Measurements from ENCODE around the gene TRPC4AP. TPM values are rescaled to one million over a fixed set of nuclear protein-coding genes. Genes with fewer than 3 reads are reported as not detected.

TRPC4AP gene, protein sequence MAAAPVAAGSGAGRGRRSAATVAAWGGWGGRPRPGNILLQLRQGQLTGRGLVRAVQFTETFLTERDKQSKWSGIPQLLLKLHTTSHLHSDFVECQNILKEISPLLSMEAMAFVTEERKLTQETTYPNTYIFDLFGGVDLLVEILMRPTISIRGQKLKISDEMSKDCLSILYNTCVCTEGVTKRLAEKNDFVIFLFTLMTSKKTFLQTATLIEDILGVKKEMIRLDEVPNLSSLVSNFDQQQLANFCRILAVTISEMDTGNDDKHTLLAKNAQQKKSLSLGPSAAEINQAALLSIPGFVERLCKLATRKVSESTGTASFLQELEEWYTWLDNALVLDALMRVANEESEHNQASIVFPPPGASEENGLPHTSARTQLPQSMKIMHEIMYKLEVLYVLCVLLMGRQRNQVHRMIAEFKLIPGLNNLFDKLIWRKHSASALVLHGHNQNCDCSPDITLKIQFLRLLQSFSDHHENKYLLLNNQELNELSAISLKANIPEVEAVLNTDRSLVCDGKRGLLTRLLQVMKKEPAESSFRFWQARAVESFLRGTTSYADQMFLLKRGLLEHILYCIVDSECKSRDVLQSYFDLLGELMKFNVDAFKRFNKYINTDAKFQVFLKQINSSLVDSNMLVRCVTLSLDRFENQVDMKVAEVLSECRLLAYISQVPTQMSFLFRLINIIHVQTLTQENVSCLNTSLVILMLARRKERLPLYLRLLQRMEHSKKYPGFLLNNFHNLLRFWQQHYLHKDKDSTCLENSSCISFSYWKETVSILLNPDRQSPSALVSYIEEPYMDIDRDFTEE
- total RNA-seq: 10 to 100 TPM; 32.9 to 41.5 (median 40.7) TPM
- 10 to 100 TPM; 30.5 to 51.8 TPM for polyA plus RNA-seq
- long read RNA-seq, donor 1, transcript TRPC4AP-202 (19 exons, 3,138 nt): minor isoform, 29 of 173 reads
- long read RNA-seq, donor 1, transcript TRPC4AP-201 (19 exons, 3,226 nt): major isoform, 31 of 173 reads
- long read RNA-seq, donor 1, partial matches to known transcripts: 84 of 173 reads
- long read RNA-seq, donor 1, other reads (novel, unspliced or antisense): 29 of 173 reads
- long read RNA-seq, donor 2, transcript TRPC4AP-202 (19 exons, 3,138 nt): minor isoform, 7 of 20 reads
- long read RNA-seq, donor 2, transcript TRPC4AP-201 (19 exons, 3,226 nt): major isoform, 13 of 20 reads
- long read RNA-seq, donor 2, partial matches to known transcripts: 0 of 20 reads
- long read RNA-seq, donor 2, other reads (novel, unspliced or antisense): 0 of 20 reads
- long read RNA-seq, donor 3, transcript TRPC4AP-202 (19 exons, 3,138 nt): minor isoform, 30 of 144 reads
- long read RNA-seq, donor 3, transcript TRPC4AP-201 (19 exons, 3,226 nt): major isoform, 49 of 144 reads
- long read RNA-seq, donor 3, partial matches to known transcripts: 29 of 144 reads
- long read RNA-seq, donor 3, other reads (novel, unspliced or antisense): 36 of 144 reads

DNA sequence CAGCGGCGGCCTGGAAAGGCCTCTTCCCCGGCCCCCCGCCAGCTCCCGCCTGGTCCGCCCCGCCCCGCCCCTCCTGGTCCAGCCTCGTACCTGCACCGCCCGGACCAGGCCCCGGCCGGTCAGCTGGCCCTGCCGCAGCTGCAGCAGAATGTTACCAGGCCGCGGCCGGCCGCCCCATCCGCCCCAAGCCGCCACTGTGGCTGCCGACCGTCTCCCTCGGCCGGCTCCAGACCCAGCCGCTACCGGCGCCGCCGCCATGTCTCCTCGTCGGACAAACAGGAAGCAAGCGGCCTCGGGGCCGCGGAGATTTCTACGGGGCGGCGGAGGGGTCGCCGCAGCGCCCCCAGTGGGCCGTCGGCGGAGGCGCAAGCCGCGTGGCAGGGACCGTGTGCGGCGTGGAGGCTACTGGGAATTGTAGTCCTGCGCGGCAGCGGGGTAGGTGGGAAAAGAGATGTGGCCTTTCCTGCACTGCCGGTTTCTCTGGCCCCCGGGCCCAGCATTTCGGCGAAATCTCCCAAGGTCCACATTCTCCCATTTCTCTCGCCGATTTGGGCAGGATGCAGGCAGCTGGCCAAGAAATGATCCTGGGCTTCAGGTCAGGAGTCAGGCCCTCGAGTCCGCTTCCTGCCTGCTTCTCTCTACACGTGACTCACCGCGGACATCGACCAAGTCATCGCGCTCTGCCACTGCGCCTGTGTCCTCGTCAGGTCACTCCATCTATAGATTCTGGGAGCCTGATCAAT is at the start of gene TRPC4AP:
Gene TRPC4AP, minus strand, starts transcription at position 284 of the 743 bp plus-strand sequence. Its CDS starts 26 bp downstream, at position 258.
- intact Hi-C loops (cut with DNase I): loop anchor here in 3 of 4 donors (2.0 to 10.0 kb wide), 4 partner anchors 112 to 258 kb away; partner anchors contain the start of genes GGT7 (in 2 of the 3) and ACSS2 (in 1 of the 3)
- DNase-seq: peak; percentile 84 to 94 (median 90)
- TF ChIP-seq, protein P1, sequence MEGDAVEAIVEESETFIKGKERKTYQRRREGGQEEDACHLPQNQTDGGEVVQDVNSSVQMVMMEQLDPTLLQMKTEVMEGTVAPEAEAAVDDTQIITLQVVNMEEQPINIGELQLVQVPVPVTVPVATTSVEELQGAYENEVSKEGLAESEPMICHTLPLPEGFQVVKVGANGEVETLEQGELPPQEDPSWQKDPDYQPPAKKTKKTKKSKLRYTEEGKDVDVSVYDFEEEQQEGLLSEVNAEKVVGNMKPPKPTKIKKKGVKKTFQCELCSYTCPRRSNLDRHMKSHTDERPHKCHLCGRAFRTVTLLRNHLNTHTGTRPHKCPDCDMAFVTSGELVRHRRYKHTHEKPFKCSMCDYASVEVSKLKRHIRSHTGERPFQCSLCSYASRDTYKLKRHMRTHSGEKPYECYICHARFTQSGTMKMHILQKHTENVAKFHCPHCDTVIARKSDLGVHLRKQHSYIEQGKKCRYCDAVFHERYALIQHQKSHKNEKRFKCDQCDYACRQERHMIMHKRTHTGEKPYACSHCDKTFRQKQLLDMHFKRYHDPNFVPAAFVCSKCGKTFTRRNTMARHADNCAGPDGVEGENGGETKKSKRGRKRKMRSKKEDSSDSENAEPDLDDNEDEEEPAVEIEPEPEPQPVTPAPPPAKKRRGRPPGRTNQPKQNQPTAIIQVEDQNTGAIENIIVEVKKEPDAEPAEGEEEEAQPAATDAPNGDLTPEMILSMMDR (IDR thresholded peaks at IDR 0.05): peak; percentile 97 to 99 (median 98)
- TF ChIP-seq POLR2A (IDR thresholded peaks at IDR 0.05): peak; percentile 62
- TF ChIP-seq EP300 (IDR thresholded peaks at IDR 0.05): no peak
- Histone ChIP-seq H3K4me1 (ENCODE audit: insufficient read depth) (peaks cover 8% of the 10 kb centered on the region), H3K36me3 (no peaks in the 10 kb centered on the region), H3K27ac (peak within 1 kb of the TSS; percentile 77 to 87), H3K27me3 (no peaks in the 10 kb centered on the region), H3K9me3 (no peaks in the 10 kb centered on the region), H3K4me3 (peak within 1 kb of the TSS; percentile 99)
- 1 to 2% (median 1%) methylated on average over 37 to 69 of the region's 69 CpGs for WGBS, 3 donors

DNA sequence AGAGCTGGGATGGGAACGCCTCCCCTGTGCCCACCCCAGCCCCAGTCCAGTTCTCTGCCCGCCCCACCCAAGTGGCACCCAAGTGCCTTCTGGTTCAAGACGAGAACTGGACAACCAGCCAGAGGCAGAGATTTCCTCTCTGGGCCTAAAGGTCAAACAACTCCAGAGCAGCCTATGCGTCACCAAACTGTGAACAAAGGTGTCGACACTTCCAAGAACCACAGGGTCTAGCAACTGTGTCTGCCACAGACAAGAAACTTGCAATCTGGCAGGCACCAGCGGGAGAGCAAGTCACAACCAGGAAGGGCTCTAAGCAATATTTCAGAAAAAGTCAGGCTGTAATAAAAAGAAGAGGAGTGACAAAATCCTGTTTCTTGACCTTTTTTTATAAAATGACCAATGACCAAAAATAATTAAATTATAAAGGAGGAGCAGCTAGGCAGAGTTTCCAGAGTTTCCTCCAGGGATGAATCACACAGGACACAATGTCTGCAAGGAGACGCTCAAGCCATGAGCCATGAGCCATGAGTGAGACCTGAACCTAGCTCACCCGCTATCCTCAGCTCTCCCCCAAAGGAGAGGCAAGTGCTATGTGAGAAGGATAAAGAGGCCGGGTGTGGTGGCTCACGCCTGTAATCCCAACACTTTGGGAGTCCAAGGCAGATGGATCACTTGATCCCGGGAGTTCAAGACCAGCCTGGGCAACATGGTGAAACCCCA is 43.4 kb upstream of the TRPC4AP start:
- no peak for TF ChIP-seq POLR2A (IDR thresholded peaks at IDR 0.05)
- no peak for TF ChIP-seq EP300 (IDR thresholded peaks at IDR 0.05)
- TF ChIP-seq, protein P1 (IDR thresholded peaks at IDR 0.05): no peak
- Histone ChIP-seq H3K9me3 (no peaks in the 10 kb centered on the region), H3K4me1 (ENCODE audit: insufficient read depth) (peaks cover 6% of the 10 kb centered on the region), H3K27ac (no peak overlapping the region), H3K27me3 (no peaks in the 10 kb centered on the region), H3K4me3 (no peak overlapping the region), H3K36me3 (no peaks in the 10 kb centered on the region)
- 86 to 94% (median 87%) methylated on average over 11 of the region's 11 CpGs for WGBS, 3 donors
- DNase-seq: no peak
- intact Hi-C loops (cut with DNase I): no loop called here

DNA sequence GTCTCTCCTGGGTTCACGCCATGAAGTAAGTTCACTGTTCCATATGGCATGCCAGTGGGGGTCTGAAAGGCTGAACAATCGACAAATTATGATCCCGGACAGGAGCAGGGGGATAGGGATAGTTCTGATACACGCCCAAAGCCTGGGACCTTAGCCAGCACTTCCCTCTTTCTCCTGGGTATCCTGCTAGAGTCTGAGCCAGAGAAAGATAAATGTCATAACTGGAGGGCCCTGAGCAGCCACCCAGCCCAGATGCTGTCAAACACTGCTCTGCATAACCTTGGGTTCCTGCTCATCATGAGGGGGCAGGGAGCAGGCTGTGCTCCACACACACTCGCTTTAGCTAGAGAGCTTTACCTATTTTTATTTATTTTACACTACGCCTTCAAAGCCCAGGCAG is 42.3 kb upstream of the TRPC4AP start:
- H3K36me3 ChIP-seq: no peaks in the 10 kb centered on the region
- 46 to 62% (median 56%) methylated on average over 6 of the region's 6 CpGs for WGBS, 3 donors
- DNase-seq: peak in 2 of 5 donors; percentile 33 to 39
- no peaks in the 10 kb centered on the region for H3K27me3 ChIP-seq
- no peaks in the 10 kb centered on the region for H3K9me3 ChIP-seq
- H3K4me3 ChIP-seq: no peak overlapping the region
- H3K4me1 ChIP-seq (ENCODE audit: insufficient read depth): peaks cover 6% of the 10 kb centered on the region
- peak overlapping the region in 1 of 2 donors; percentile 76 for H3K27ac ChIP-seq
- TF ChIP-seq EP300 (IDR thresholded peaks at IDR 0.05) (no peak), POLR2A (IDR thresholded peaks at IDR 0.05) (no peak)
- TF ChIP-seq, protein P1 (IDR thresholded peaks at IDR 0.05): no peak
- intact Hi-C loops (cut with DNase I): loop anchor here in 1 of 4 donors (5.0 kb wide), 1 partner anchor 268 kb away; no protein-coding TSS in a partner anchor
